T-helper 22 cell (primary cell): Measurements from ENCODE around the gene HELQ.
"Not testable (repeated sequence)": the region's sequence is repeated elsewhere in the genome, so short reads cannot be mapped to it uniquely, and the experiment has no call there.

Experiments used
- DNase-seq: peaks from one replicate; pipeline ENCODE4 v3.0.0-alpha.2; 2020; ENCODE audit warnings: low read depth

Gene HELQ

DNA sequence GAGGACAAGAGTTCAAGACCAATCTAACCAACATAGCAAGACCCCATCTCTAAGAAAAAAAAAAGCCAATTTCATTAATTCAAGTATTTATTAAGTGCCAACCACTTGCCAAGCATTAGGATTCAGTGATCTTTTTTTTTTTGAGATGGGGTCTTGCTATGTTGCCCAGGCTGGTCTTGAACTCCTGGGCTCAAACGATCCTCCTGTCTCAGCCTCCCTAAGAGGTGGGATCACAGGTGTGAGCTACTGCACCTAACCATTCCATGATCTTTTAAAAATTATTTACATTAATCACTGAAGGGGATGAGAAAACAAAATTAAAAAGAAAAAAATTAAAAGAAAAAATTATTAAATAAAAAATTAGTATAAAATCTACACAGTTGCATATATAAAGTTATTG lies 24.4 kb downstream of the HELQ start:
- no peak for DNase-seq

DNA sequence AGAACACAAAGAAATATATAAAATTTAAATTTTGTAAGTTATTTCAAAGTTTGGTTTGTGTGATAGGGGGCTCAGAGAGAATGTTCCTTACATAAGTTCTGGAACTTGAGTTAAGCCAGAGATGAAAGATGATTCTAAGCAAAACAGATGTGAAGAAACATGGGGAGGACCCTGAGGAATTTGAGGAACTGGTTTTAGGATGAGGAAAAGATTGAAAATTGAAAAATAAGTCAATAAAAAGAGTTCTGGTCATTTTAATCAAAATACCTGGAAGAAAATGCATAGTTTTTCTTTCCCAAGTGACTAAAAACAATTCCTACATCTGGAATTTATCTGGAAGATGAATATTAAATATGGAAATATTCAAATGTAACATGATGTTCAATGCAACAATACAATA lies 37.4 kb downstream of the HELQ start:
- DNase-seq: no peak

DNA sequence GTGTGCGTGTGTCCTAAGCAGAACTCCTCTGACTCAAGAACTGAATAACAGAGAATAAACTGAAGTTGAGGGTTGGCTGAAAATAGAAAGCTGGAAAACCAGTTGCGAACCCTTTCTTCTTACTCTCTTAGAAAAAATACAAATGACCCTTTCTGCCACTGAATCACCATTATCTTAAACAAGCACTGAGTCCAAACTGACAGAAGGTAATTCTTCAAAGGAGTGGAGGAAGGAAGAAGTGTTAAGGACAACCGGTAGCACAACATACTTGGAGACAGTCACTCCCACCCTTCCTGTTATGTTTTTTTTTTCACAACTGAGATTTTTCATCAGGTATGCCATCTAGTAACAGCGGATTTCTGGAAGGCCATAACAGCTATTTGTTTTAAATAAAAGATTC lies 38.1 kb downstream of the HELQ start:
- no peak for DNase-seq

GRCh38 chr4:83413676-83414075 lies 41.9 kb downstream of the HELQ start:
- DNase-seq: no peak

DNA sequence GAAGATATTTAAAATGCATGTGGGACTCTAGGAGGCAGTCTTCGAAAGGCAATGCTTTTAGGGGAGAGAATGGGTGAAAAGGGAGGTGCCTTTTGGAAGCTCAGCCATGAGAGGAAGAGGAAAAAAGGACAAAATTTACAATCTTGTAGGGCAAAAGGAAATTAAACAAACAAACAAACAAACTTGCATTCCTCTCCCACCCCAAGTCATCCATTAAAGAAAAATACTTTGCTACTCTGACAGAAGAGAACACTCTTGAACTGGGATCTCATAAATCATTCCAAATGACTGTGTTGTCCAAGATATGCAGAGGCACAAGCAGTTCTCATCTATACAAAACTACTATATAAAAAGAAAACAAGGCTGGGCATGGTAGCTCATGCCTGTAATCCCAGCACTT lies 46.7 kb downstream of the HELQ start:
- no peak for DNase-seq

GRCh38 chr4:83405844-83406816 lies 49.5 kb downstream of the HELQ start:
- DNase-seq: no peak

DNA sequence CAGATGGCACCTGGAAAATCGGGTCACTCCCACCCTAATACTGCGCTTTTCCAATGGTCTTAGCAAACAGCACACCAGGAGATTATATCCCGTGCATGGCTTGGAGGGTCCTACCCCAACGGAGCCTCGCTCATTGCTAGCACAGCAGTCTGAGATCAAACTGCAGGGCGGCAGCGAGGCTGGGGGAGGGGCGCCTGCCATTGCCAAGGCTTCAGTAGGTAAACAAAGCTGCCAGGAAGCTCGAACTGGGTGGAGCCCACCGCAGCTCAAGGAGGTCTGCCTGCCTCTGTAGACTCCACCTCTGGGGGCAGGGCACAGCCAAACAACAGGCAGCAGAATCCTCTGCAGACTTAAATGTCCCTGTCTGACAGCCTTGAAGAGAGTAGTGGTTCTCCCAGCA lies 57.5 kb downstream of the HELQ start:
- DNase-seq: not testable (repeated sequence)

DNA sequence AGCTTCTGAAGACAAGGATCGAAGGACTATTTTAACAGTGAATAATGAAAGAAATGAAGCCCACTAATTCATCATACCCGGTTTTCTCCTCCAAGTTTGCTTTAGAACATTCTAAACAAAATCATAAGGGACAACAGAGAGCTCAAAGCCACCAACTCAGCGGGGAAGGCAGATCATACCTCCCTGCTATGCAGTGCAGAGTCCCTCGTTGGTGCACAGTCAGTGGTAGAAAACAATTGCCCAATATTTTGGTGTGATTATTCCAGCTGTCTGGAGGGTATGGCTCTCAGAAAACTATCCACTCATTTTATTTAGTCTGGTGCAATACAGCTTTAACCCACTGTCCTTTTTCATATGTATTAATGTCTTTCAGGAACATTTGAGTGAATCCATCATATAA lies 61.7 kb downstream of the HELQ start:
- no peak for DNase-seq

- DNase-seq: no peak
Measured at GRCh38 chr4:83392562-83392961, 63.1 kb downstream of the HELQ start.

- no peak for DNase-seq
Measured at GRCh38 chr4:83390944-83391343, 64.7 kb downstream of the HELQ start.

DNA sequence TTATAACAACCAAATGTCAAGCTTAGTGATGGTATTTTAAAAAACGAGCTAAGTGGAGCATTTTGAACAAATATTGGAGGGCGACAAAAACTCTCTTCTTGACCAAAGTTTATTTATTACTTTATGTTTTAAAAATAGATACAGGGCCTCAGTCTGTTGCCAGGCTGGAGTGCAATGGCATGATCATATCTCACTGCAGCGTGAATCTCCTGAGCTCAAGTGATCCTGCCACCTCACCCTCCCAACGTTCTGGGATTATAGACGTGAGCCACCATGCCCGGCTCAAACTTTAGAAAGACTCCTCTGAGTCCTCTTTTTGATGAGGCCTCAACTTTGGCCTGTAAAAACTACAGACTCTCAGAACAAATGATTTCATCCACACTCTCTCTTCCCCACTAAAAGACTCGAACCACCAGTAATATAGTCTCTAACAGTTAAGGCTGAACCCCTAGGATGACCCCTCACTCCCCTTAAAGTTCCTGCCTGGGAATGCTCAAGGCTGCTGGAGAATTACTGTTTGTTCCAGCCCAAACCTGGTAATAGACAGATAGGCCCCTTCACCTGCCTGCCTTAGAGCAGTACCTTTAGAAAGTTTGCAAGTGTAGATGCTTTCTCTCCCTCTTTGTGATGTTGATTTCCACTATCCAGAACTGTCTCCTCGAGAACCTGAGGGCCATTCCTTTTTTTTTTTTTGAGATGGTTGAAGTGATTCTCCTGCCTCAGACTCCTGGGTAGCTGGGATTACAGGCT lies 65.7 kb downstream of the HELQ start:
- DNase-seq: no peak

DNA sequence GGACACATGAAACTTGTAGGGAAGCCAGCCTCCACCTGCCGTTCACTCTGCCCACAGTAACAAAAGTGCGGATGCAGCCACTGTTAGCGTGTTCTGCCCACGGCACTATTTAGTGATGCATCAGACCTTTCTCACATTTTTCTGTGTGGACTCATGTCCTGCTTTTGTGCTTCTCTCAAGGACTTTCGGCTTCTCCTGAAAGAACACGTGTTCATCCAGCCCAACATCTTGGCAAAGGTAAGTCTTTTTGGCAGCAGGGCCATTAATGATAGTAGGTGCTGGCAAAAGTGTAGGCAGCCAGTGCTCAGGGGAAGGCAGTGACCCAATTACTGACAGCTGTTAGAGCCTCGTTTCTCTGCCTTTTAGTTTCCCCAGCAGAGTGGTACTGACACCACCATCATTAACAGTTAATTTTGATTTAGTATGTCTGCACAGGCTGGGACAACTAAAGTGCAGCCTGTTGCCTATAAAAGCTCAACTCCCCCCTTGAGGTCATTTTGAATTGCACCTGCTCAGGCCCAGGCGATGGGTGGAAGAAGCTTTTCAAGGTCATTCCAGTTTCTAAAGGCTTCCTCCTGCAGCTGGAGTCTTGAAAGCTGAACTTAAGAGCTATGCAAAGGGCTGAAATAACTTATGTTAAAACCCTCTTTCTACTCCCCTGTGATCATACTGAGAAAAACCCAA lies 66.4 kb downstream of the HELQ start:
- no peak for DNase-seq

DNA sequence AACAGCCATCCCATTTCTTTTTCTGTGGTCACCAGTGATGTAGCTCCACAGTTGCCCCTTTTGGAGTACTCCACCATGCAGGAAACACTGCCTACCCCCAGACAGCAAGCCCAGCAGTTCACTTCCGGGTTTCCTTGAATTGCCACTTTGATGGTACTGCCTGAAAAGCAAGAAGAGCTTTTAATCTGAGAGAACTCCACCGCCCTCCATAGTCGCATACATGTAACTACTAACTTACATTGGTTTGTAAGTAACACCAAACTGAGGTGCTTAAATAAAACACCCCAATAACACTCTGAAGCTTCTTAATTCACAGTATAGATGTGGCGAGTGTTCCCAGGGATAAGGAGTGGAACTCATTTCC lies 67.3 kb downstream of the HELQ start:
- DNase-seq: no peak

GRCh38 chr4:83387476-83388312 lies 67.9 kb downstream of the HELQ start:
- no peak for DNase-seq

DNA sequence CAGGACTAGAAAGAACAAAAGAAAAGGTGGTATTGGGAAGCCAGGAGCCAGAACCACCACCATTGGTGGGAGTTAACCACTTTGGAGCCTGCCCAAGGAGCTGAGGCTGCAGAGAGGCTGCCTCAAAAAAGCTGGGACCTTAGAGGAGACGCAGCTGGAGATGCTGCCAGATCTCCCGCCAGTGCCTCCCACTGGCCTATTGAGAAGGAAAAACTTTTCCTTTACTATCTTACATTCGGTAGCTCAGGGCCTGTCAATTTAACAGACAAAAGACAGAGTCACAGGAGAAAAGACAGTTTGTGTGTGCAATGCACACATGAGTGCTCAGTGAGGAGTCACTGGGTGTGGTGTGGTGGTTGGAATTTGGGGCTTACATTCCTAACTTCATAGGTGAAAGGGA lies 68.6 kb downstream of the HELQ start:
- DNase-seq: no peak

- DNase-seq: no peak
Measured at GRCh38 chr4:83382850-83383249, 72.8 kb downstream of the HELQ start.

- no peak for DNase-seq
Measured at GRCh38 chr4:83381173-83381572, 74.5 kb downstream of the HELQ start.

GRCh38 chr4:83378419-83378818 lies 77.2 kb downstream of the HELQ start:
- no peak for DNase-seq

GRCh38 chr4:83372931-83373330 lies 82.7 kb downstream of the HELQ start:
- no peak for DNase-seq

DNA sequence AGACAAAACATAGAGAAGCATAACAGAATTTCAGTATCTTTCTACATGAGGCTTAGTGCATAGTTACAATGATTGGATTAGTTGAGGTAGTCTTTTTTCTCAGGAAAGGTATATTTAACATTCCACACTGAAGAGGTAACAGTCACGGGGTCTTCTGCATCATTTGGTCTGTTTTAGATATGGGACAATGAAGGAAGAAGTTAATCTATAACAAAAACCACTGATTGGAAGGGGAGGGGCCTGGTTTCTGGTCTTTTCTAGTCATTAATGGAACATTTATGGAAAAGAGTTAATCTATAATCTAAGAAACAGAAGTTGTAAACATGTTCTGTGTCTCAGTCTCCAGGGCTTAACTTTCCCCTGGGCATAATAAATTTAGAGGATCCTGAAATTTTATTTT lies 83.7 kb downstream of the HELQ start:
- DNase-seq: no peak

GRCh38 chr4:83371235-83371634 lies 84.4 kb downstream of the HELQ start:
- DNase-seq: no peak

DNA sequence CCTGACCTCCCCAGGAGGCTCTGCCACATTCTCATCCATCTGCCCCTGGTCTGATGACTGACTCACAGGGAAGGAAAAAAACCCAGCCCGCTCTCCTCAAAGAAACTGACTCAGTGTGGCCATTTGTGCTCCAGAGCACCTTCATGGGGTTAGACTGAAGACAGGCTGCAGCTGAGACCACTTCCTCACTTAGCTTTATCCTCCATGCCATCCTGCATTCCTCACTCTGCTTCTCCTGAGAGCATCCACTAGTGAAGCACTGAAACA lies 85.0 kb downstream of the HELQ start:
- no peak for DNase-seq
